HG02642 (cell line): ENCODE results near the gene OR1A1.
"Not testable (repeated sequence)": the region's sequence is repeated elsewhere in the genome, so short reads cannot be mapped to it uniquely, and the experiment has no call there.

ENCODE experiments used
- ATAC-seq: cut with Tn5 transposase; IDR thresholded peaks from one replicate; pipeline ENCODE4 v1.9.1; 2021; ENCODE audit warnings: mild to moderate bottlenecking; ENCODE audit not compliant: unreplicated experiment, poor library complexity

The OR1A1 gene, protein sequence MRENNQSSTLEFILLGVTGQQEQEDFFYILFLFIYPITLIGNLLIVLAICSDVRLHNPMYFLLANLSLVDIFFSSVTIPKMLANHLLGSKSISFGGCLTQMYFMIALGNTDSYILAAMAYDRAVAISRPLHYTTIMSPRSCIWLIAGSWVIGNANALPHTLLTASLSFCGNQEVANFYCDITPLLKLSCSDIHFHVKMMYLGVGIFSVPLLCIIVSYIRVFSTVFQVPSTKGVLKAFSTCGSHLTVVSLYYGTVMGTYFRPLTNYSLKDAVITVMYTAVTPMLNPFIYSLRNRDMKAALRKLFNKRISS

DNA sequence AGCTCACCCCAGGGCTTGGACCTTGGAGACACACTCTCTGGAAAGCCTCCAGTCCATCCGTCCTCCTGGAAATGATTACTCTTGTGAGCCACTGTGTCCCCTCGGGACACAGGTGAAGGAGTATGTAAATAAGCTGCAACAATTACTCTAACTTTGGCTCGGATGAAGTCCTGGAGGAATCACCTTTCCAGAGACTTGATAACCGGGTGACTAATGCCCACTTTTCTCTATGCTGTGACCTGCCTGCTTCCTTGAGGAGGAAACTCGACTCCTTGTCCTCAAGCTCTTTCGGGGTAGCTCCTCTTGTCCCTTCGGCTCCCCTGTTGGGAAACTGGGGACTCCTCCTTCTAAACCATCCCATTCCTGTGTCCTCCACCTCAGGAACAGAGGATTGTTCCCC lies at the start of gene OR1A1:
Gene OR1A1 (plus strand): TSS at position 301 of the 400 bp plus-strand sequence. CDS start 7,954 bp downstream, outside the sequence.
- no peak for ATAC-seq

DNA sequence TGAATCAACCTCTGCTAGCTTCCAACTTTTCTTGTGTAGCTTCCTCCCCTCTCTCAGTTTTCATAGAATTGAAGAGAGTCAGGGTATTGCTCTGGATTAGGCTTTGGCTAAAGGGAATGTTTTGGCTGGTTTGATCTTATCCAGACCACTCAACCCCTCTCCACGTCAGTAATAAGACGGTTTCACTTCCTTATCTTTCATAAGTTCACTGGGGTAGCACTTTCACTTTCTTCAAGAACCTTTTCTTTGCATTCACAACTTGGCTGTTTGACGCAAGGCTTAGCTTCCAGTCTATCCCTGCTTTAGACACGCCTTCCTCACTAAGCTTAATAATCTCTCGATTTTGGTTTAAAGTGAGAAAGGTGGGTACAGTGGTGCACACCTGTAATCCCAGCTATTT lies 39.9 kb upstream of the OR1A1 start:
- ATAC-seq: no peak

DNA sequence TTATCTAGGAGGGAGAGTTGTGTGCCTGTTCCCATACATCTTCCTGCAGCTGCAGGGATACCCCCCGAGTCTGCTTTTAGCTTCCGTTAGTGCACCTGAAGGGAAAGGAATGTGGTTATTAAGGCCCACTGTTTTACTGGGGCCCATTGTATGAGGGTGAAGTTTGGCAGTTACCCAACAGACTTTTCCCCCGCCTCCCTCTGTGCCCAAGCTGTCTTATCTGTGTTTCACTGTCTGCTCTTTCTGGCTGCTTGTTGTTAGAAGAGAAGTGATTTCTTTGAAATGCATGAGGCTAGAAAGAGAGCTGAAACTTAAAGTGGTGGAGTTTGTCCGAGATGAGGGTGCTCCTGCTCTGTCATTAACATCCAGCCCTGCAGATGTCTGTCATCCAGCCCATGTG lies 17.5 kb upstream of the OR1A1 start:
- ATAC-seq: no peak

DNA sequence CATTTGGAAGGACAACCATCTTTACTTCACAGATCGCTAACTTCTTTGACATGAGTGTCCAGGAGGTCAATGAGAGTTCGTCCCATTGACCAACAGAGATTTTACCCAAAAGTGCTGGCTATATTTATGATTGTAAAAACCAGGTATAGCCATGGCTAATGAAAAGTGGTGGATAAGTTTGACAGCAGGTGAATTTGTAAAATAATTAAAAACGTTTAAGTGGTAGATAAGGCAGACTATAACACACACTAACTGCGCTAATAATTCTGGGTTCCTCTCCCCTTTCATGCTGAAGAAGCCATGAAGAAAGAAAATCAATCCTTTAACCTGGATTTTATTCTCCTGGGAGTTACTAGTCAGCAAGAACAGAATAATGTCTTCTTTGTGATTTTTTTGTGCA lies 10.2 kb upstream of the OR1A1 start, which contains the start of gene OR1A2:
Gene OR1A2 (plus strand): TSS at position 301 of the 400 bp plus-strand sequence. CDS start 0 bp downstream, at position 301.
- no peak for ATAC-seq

DNA sequence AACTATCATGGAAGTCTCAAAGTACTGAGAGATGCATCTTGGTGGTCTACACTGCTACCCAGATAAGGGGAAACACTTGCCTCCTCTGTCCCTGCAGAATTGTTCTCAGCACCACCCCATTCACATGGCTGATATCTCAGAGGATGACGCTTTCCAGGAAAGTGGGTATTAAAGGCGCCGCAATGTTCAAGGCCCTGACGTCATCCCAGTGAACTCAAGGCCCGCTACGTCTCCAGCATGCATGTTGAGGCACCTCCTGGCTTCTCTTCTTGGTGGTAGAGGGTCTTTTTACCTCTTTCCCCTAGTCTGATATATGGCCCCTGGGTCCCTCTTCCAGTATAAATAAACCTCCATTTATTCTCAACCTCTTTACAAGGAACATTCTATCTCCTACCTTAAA lies 1.0 kb downstream of the OR1A1 start:
- no peak for ATAC-seq

DNA sequence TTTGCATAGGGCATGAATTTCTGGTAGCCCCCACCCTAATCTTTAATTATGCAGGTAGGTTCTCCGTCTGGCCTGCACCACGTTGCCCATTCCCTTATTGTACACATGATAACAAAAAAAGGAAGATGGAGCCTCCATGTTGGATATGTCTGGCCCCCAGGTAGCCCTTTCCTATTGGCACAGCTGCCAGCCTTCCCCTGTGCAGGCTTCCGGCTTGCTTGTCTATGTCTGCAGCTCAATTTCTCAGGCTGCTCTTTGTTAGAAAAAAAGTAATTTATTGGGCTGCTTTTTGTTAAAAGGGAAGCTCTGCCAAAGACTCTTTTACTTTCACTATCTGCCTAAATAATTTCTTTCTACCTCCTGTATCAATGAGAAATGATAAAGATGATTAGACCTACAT lies 5.5 kb downstream of the OR1A1 start:
- no peak for ATAC-seq

DNA sequence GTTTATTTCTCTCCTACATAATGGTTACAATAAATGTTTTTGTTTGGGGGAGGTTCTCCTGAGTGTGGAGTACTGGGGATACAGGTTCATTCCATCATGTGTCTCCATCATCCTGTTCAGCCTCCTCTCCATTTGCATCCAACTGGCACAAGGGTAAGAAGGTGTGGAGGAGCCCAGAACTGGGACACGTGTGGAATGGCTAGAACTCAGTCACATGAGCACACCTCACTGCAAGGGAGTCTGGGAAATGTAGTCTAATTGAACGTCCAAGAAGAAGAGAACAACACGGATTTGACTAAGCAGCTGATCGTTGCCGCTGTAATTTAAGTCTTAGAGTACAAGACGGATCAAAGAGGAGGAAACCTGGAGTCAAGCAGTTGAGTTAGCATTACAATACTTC lies 6.1 kb downstream of the OR1A1 start:
- no peak for ATAC-seq

DNA sequence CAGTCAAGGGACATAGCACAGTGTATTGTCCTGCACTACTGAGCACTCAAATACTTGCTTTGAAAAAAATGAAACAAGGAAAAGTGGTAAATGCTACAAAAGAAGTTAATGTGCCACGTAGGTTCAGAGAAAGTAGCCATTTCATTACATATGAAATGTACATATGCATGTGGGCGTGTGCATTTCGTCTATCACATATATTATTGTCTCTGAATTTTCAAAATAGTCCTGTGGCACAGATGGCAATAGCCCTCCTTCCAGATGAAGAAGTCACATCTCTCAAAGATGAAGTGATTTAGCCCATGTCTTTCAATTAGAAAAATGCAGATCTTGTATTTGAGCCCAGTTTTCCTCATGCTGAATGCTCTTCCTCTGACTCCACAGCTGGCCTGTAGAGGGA lies 12.5 kb downstream of the OR1A1 start:
- ATAC-seq: not testable (repeated sequence)

DNA sequence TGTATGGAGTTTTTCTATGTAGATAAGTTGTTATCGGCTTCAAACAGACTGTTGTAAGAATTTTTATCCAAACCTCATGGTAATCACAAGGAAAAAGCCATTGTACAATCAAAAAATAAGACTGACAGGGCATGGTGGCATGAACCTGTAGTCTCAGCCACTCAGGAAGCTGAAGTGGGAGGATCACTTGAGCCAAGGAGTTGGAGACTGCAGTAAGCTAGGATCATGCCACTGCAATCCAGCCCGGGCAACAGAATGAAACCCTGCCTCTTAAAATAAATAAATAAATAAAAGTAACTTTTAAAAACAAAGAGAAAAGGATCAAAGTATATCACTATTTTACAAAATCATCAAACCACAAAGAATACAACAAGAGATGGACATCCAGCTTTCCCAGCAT lies 14.4 kb downstream of the OR1A1 start:
- ATAC-seq: no peak

DNA sequence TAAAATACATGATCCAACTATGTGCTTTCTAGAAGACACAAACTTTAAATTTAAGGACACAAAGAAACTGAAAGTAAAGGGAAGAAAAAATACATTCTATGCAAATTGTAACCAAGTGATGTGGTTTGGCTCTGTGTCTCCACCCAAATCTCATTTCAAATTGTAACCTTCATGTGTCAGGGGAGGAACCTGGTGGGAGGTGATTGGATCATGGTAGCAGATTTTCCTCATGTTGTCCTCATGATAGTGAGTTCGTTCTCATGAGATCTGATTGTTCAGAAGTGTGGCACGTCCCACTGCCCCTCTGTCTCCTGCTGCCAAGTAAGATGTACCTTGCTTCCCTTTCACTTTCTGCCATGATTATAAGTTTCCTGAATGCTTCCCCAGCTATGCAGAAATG lies 15.0 kb downstream of the OR1A1 start:
- no peak for ATAC-seq

DNA sequence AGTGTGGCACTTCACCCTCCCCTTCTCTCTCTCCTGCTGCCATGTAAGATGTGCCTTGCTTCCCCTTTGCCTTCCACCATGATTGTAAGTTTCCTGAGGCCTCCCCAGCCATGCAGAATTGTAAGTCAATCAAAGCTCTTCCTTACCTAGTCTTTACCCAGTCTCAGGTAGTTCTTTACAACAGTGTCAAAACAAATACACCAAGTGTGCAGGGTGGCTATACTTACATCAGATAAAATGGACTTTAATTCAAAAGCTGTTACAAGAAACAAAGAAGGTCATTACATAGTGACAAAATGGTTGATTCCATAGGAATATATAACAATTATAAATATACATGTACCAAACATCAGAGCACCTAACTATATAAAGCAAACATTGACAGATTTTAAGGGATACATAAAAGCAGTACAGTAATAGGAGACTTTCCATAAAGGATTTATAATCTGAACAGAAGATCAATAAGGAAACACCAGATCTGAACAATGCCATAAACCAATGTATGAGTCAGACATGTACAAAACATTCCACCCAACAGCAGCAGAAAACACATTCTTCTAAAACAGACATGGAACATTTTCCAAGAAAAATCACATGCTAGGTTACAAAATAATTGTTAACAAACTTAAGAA lies 17.4 kb downstream of the OR1A1 start:
- ATAC-seq: not testable (repeated sequence)

DNA sequence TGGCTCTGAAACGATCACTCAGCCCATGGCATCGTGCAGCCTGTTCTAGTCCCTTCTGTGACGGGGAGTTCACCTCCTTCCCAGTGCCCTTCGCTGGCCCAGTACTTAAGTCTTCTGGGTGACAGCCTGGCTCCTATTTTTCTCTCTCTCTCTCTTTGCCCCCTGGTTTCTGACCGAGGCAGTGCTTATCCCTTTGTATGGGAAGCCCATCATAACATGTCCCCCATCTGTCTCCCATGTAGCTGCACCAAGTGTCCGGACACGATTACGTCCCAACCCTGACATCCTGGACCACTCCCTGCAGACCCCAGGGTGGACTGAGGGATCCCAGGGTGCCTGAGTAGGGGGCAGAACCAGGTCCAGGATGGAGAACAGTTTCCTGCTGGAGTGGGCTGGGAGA lies 24.8 kb downstream of the OR1A1 start:
- ATAC-seq: not testable (repeated sequence)

DNA sequence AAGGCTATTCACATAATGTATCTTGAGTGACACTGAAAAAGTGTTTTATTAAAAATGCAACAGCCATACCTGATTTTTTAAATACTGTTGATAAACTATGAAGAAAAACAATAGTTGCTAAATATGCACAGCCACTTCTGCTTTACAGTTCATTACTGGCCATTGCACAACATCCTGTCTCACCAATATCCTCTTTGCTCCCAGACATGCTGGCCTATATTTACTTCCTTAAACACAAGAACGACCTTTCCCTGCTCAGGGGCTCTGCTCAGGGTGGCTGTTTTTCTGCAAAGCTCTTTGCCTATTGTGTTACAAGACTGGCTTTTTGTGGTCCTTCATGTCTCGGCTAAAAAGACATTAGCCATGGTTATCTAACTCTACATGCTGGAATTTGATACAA lies 31.2 kb downstream of the OR1A1 start:
- not testable (repeated sequence) for ATAC-seq

DNA sequence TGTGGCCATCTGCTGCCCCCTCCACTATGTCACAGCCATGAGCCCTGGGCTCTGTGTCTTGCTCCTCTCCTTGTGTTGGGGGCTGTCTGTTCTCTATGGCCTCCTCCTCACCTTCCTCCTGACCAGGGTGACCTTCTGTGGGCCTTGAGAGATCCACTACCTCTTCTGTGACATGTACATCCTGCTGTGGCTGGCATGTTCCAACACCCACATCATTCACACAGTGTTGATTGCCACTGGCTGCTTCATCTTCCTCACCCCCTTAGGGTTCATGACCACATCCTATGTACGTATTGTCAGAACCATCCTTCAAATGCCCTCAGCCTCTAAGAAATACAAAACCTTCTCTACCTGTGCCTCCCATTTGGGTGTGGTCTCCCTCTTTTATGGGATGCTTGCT lies 33.6 kb downstream of the OR1A1 start:
- not testable (repeated sequence) for ATAC-seq

DNA sequence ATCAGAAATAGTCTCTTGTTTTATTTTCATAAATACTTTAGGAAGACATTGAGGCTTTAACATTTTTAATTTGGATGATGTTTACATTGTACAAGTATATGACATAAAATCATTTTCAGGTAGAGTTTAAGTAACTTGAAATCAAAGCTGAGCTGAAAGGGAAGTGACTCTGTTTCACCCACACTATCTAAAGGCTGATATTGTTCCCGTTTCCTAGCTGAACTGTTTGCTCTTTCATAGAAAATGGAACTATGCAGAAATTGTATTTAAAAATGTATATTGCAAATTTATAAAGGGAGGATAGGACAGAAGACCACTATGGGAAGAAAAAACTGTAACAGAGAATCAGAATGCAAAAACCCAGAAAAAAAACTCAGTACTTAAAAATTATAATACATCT lies 37.4 kb downstream of the OR1A1 start:
- ATAC-seq: not testable (repeated sequence)

DNA sequence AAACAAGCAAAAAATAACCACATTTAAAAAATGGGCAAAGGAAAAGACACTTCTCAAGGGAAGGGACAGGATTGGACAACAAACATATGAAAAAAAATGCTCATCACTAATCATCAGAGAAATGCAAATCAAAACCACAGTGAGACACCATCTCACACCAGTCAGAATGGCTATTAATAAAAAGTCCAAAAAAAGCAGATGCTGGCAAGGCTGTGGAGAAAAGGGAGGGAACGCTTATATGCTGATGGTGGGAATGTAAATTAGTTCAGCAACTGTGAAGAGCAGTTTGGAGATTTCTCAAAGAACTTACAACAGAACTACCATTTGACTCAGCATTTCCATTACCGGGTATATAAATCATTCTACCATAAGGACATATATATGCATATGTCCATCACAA lies 41.5 kb downstream of the OR1A1 start:
- ATAC-seq: not testable (repeated sequence)

DNA sequence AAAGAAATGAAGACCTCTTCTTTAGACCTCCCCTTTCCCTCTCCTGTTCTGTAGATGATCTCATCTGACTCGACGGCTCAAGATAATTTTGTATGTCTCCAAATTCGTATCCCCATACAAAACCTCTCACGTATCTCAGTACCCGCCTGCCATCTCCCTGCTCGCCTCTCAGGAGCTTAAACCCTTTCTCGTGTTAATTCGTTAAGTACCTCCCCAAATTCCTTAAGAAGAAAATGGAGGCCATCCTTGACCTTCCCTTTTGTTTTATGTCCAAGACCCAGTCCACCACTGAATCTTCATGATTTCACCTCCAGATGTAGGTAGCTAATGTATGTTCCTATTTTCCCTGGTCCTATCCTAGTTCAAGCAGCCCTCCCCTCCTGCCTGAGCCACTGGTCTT lies 49.1 kb downstream of the OR1A1 start:
- no peak for ATAC-seq

DNA sequence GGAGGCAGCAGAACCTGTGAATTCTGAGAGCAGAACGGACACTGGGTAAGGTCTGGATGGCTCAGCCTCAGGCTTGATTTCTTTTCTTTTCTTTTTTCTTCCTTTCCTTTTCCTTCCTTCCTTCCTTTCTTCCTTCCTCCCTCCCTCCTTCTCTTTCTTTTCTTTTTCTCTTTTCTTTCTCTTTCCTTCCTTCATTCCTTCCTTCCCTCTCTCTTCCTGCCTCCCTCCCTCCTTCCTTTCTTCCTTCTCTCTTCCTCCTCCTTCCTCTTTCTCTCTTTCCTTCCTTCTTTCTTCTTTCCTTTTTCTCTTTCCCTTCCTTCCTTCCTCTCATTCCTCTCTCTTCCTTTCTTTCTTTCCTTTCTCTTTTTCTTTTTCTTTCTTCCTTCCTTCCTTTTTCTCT lies 52.7 kb downstream of the OR1A1 start:
- no peak for ATAC-seq

DNA sequence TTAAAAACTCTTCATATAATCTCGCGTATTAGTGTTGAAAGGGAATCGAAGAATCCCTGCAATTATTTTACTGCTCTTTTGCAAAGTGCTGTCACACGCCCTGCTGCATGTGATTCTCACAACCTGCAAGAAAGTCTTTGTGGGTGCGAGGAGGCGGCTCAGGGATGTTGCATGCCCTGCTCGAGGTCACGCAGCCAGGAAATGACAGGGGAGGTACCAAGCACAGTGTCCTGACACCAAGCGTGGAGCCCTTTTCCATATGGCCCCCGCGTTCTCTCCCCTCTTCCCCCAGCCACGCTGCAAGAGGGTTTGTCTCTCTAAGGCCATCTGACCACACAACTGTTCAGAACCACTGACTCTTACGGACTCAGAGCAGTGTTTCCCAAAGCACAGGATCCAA lies 53.1 kb downstream of the OR1A1 start:
- no peak for ATAC-seq
